CD14-positive monocyte (primary cell): ENCODE measurements around the gene PTPN2. TPM values are rescaled to one million over a fixed set of nuclear protein-coding genes. Genes with fewer than 3 reads are reported as not detected.

Source experiments
- DNase-seq, 3 donors: peaks; one replicate each; pipeline ENCODE4 v3.0.0-alpha.2; 2011 to 2022
- H2AFZ ChIP-seq: 2 replicates; pipeline ENCODE4 v1.6.0; 2012; ENCODE audit warnings: mild to moderate bottlenecking, low read depth, low read length, inconsistent platforms; ENCODE audit not compliant: insufficient read depth, poor library complexity, severe bottlenecking
- H3K27ac ChIP-seq, 2 donors: 1 replicate in 1 of 2; 2 replicates in 1 of 2; pipeline ENCODE4 v1.5.1; 2012 to 2013; ENCODE audit warnings: low read length in 2 of 2, control low read depth in 1 of 2, inconsistent platforms in 1 of 2, low read depth in 1 of 2, mild to moderate bottlenecking in 1 of 2
- H3K27me3 ChIP-seq, 2 donors: one replicate each; pipeline versions ENCODE4 v1.6.0 to v1.6.1; 2011 to 2013; ENCODE audit warnings: low read length in 2 of 2; ENCODE audit not compliant: control insufficient read depth in 2 of 2, insufficient read depth in 2 of 2
- H3K36me3 ChIP-seq, 2 donors: replicated peaks in 1 of 2; 1 replicate in 1 of 2; 2 replicates in 1 of 2; pipeline versions ENCODE4 v1.5.1 to v1.6.1; 2012 to 2013; ENCODE audit warnings: low read length in 2 of 2, control low read depth in 1 of 2, inconsistent platforms in 1 of 2, mild to moderate bottlenecking in 1 of 2; ENCODE audit not compliant: insufficient read depth in 2 of 2, control insufficient read depth in 1 of 2
- H3K4me1 ChIP-seq, 2 donors: 1 replicate in 1 of 2; 2 replicates in 1 of 2; pipeline versions ENCODE4 v1.5.1 to v1.6.1; 2012 to 2013; ENCODE audit warnings: low read length in 2 of 2, control low read depth in 1 of 2, inconsistent platforms in 1 of 2, mild to moderate bottlenecking in 1 of 2, moderate library complexity in 1 of 2; ENCODE audit not compliant: insufficient read depth in 2 of 2, control insufficient read depth in 1 of 2
- H3K4me2 ChIP-seq: replicated peaks from 2 replicates; pipeline ENCODE3; 2012; ENCODE audit warnings: low read length, moderate library complexity, mild to moderate bottlenecking; ENCODE audit not compliant: poor library complexity, severe bottlenecking; ENCODE audit errors: extremely low read depth
- H3K4me3 ChIP-seq, 3 experiments: fragments of 200-600 bp in 1 of 3; sonication (generic) in 1 of 3; replicated peaks in 1 of 3; 1 replicate in 2 of 3; 2 replicates in 1 of 3; pipeline ENCODE4 v1.5.1; 2011 to 2013; ENCODE audit warnings: low read length in 3 of 3, mild to moderate bottlenecking in 3 of 3, control low read depth in 2 of 3, low read depth in 2 of 3, inconsistent platforms in 1 of 3, moderate library complexity in 1 of 3
- H3K79me2 ChIP-seq: 2 replicates; pipeline ENCODE4 v1.6.0; 2012; ENCODE audit warnings: mild to moderate bottlenecking, control low read depth, inconsistent platforms, low read length, moderate library complexity; ENCODE audit not compliant: insufficient read depth
- H3K9ac ChIP-seq: 2 replicates; pipeline ENCODE4 v1.6.0; 2017; ENCODE audit warnings: low read length, mild to moderate bottlenecking; ENCODE audit not compliant: insufficient read depth, poor library complexity, severe bottlenecking
- H3K9me3 ChIP-seq, 2 donors: replicated peaks in 1 of 2; 1 replicate in 1 of 2; 2 replicates in 1 of 2; pipeline versions ENCODE4 v1.5.1 to v1.6.1; 2012 to 2013; ENCODE audit warnings: low read length in 2 of 2, control low read depth in 1 of 2; ENCODE audit not compliant: control insufficient read depth in 1 of 2, insufficient read depth in 1 of 2
- H4K20me1 ChIP-seq: 2 replicates; pipeline ENCODE4 v1.6.0; 2012; ENCODE audit warnings: mild to moderate bottlenecking, low read length, control low read depth, moderate library complexity; ENCODE audit not compliant: insufficient read depth
- H3K27ac Mint-ChIP-seq, 7 donors: one replicate each; pipeline ENCODE4 v1.8.0; 2020; ENCODE audit warnings: mild to moderate bottlenecking in 7 of 7, mixed read lengths in 7 of 7, moderate library complexity in 6 of 7, inconsistent platforms in 2 of 7
- H3K27me3 Mint-ChIP-seq, 3 donors: one replicate each; pipeline ENCODE4 v1.8.0; 2021 to 2022; ENCODE audit warnings: low read depth in 3 of 3, mild to moderate bottlenecking in 3 of 3, mixed read lengths in 3 of 3, moderate library complexity in 3 of 3, inconsistent platforms in 1 of 3
- H3K36me3 Mint-ChIP-seq, 2 donors: one replicate each; pipeline ENCODE4 v1.8.0; 2020; ENCODE audit warnings: mixed read lengths in 2 of 2, inconsistent platforms in 1 of 2, mild to moderate bottlenecking in 1 of 2
- H3K4me1 Mint-ChIP-seq: one replicate; pipeline ENCODE4 v1.8.0; 2020; ENCODE audit warnings: mild to moderate bottlenecking, mixed read lengths
- H3K4me3 Mint-ChIP-seq, 2 donors: one replicate each; pipeline ENCODE4 v1.8.0; 2020; ENCODE audit warnings: mild to moderate bottlenecking in 2 of 2, mixed read lengths in 2 of 2, moderate library complexity in 1 of 2
- H3K9me3 Mint-ChIP-seq, 7 donors: one replicate each; pipeline ENCODE4 v1.8.0; 2020 to 2022; ENCODE audit warnings: mixed read lengths in 7 of 7, mild to moderate bottlenecking in 6 of 7, moderate library complexity in 6 of 7, inconsistent platforms in 2 of 7
- WGBS: methylation state at CpG from one replicate; pipeline ENCODE4 v1.1.5; 2013; ENCODE audit warnings: missing lambda C conversion rate; ENCODE audit not compliant: insufficient coverage; 5-methylcytosine and 5-hydroxymethylcytosine counted together
- intact Hi-C, 2 donors: fragments of 100-400 bp; cut with micrococcal nuclease; formaldehyde crosslinking; loops; one replicate each; pipeline versions ENCODE4 v1.15.0 to v1.15.1; 2023
- polyA plus RNA-seq, 3 donors: library from polyadenylated mRNA; depleted of rRNA in 1 of 3; unstranded in 2 of 3; stranded (reverse) in 1 of 3; fragments of 300-500 nt in 2 of 3; fragments of >200 nt in 1 of 3; fragmentation: Illumina TruSeq in 2 of 3; gene quantifications; 1 replicate in 2 of 3; 2 replicates in 1 of 3; pipeline ENCODE4 v1.2.3, GENCODE V29; 2012 to 2021
- TF ChIP-seq, protein P1 (sequence below): fragments of 200-600 bp; IDR thresholded peaks from one replicate; pipeline ENCODE4 v1.8.0; 2022; ENCODE audit warnings: antibody characterized with exemption, mild to moderate bottlenecking

PTPN2 gene
- polyA plus RNA-seq, 3 donors = 55.6 to 108 (median 78.4) TPM

DNA sequence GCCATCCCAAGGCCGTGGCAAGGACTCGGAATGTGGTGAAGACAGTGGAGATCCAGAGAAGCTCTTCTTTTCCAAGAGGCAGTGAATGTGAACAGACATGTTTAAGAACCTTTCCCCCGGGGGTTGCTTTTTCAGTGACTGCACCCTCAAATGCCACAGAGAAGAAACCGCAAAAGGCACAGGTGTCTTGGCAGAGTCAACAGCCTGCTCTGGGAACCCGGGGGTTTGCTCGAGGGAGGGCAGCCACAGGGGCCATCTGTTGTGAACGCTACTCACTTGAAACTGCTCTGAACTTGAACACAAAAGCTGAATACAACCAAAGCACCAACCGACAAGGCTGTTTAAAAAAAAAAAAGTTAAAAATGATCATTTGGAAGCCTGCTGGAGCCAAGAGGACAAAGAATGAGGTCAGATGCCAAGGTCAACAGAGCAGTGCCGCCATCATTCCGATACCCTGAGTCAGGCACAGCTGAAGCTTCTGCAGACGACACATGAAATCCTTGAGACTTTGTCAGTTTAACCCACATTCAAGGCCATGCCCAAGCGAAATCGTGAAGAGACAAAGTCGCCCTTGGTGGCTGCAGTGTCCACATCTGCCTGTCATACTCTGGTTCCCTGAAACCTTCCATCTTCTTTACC lies 133.8 kb downstream of the PTPN2 start:
- no peak overlapping the region for H3K27ac Mint-ChIP-seq

DNA sequence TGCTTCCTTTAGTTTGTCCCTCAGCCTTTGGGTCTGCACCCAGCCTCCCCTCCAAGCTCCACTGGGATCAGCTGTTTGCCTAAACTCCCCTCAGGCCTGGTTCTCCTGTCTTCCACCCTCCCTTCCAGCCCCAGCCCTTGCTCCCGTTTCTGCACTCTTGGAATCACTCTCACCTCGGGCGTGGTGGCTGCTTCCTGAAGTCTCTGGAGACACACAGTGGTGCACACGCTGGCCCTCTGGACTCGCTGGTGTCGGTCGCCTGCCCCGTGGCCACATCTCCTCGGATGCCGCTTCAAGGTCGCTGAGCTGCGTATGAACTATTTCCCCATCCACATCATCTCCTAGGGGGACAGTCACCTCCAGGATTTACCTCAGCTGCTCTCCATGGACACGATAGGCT lies 134.9 kb downstream of the PTPN2 start:
- Mint-ChIP-seq H3K27me3 (peaks cover 0 to 4% (median 3%) of the 10 kb centered on the region in 3 donors), H3K36me3 (no peaks in the 10 kb centered on the region), H3K9me3 (peaks cover 0 to 3% (median 0%) of the 10 kb centered on the region in 7 donors), H3K27ac (no peak overlapping the region), H3K4me3 (no peak overlapping the region), H3K4me1 (no peaks in the 10 kb centered on the region)
- Histone ChIP-seq H3K27me3 (no peaks in the 10 kb centered on the region), H4K20me1 (no peaks in the 10 kb centered on the region), H3K79me2 (no peaks in the 10 kb centered on the region), H3K9me3 (no peaks in the 10 kb centered on the region), H3K4me2 (no peak overlapping the region), H3K27ac (no peak overlapping the region), H3K9ac (no peak overlapping the region), H3K36me3 (no peaks in the 10 kb centered on the region), H3K4me1 (no peaks in the 10 kb centered on the region), H2AFZ (no peak overlapping the region), H3K4me3 (no peak overlapping the region)
- TF ChIP-seq, protein P1, sequence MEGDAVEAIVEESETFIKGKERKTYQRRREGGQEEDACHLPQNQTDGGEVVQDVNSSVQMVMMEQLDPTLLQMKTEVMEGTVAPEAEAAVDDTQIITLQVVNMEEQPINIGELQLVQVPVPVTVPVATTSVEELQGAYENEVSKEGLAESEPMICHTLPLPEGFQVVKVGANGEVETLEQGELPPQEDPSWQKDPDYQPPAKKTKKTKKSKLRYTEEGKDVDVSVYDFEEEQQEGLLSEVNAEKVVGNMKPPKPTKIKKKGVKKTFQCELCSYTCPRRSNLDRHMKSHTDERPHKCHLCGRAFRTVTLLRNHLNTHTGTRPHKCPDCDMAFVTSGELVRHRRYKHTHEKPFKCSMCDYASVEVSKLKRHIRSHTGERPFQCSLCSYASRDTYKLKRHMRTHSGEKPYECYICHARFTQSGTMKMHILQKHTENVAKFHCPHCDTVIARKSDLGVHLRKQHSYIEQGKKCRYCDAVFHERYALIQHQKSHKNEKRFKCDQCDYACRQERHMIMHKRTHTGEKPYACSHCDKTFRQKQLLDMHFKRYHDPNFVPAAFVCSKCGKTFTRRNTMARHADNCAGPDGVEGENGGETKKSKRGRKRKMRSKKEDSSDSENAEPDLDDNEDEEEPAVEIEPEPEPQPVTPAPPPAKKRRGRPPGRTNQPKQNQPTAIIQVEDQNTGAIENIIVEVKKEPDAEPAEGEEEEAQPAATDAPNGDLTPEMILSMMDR = no peak
- DNase-seq = no peak
- WGBS = 79% methylated on average over 9 of the region's 13 CpGs
- intact Hi-C loops = loop anchor here in 1 of 2 donors (5.0 kb wide), 1 partner anchor 143 kb away; no protein-coding TSS in a partner anchor

More for the DNA sequence above, 133.8 kb downstream of the PTPN2 start:
- peaks cover 0 to 4% (median 2%) of the 10 kb centered on the region in 3 donors for H3K27me3 Mint-ChIP-seq
- Histone ChIP-seq H3K27ac (no peak overlapping the region), H3K4me1 (no peaks in the 10 kb centered on the region), H3K4me2 (no peak overlapping the region), H3K4me3 (no peak overlapping the region), H3K9ac (no peak overlapping the region), H3K79me2 (no peaks in the 10 kb centered on the region), H3K9me3 (no peaks in the 10 kb centered on the region), H2AFZ (no peak overlapping the region), H3K27me3 (no peaks in the 10 kb centered on the region), H3K36me3 (no peaks in the 10 kb centered on the region), H4K20me1 (no peaks in the 10 kb centered on the region)
- intact Hi-C loops = no loop called here
- H3K4me3 Mint-ChIP-seq = no peak overlapping the region
- TF ChIP-seq, protein P1 = no peak
- WGBS = 97% methylated on average over 13 of the region's 14 CpGs
- no peaks in the 10 kb centered on the region for H3K4me1 Mint-ChIP-seq
- DNase-seq = no peak
- peaks cover 0 to 3% (median 0%) of the 10 kb centered on the region in 7 donors for H3K9me3 Mint-ChIP-seq
- H3K36me3 Mint-ChIP-seq = no peaks in the 10 kb centered on the region
